GM21786 (cell line): ENCODE data around the gene DIPK1C.

ENCODE experiments used
- ATAC-seq: cut with Tn5 transposase; IDR thresholded peaks from one replicate; pipeline ENCODE4 v1.9.1; 2021; ENCODE audit not compliant: unreplicated experiment

DIPK1C gene

DNA sequence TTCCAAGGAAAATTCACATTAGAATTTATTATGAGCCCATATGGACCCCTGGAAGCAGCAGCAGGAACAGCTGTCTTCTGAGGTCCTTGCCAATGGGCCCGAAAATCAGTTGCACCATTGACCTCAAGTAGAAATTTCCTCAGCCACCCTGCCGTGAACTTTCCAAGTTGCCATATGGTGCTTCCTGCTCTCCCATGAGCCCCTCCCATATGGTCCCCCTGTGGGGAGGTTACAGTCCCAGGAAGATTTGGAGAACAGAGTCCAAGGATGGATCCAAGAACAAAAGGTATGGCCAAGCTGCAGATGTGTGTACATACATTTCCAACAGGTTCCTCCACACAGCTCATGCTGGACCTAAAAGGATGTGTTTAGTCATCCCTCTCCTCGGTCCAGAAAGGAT is 34.6 kb downstream of the DIPK1C start:
- no peak for ATAC-seq

GRCh38 chr18:74420926-74421325 is 36.2 kb downstream of the DIPK1C start:
- no peak for ATAC-seq

GRCh38 chr18:74420481-74420880 is 36.6 kb downstream of the DIPK1C start:
- ATAC-seq, result no peak

DNA sequence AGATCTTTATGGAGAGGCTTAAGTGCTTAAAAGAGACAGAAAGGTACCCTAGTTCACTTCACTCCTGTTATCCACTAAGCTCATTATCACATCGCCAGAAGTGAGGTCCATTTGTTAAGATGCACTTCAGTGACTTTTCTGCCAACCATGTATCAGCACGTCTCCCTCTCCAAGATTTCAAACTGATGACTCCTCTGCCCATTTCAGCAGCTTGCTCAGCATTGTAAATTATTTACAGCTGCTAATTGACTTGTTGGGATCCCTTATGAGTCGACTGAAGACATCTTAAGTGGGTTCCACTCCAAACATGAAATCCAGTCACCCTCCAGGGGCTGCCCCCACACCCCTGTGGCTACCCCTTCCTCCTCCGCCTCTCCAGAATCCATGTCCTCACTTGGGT is 37.3 kb downstream of the DIPK1C start:
- no peak for ATAC-seq

DNA sequence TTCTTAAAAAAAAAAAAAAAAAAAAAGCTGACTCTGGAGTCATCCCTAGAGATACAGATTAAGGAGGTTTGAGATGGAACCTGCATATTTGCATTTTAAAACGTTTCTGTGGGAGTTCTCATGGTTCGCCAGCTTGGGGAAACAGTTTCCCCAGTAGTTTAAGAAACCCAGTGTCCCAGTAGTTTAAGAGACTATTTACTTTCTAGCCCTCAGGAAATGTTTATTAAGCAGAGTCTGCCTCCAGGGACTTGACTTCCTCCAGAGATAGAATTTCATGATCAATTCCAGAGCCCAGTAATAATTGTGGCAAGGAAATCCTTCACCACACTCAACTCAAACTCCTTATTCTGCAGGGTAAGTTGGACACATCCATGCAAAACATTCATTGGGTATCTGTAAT is 39.1 kb downstream of the DIPK1C start:
- no peak for ATAC-seq

DNA sequence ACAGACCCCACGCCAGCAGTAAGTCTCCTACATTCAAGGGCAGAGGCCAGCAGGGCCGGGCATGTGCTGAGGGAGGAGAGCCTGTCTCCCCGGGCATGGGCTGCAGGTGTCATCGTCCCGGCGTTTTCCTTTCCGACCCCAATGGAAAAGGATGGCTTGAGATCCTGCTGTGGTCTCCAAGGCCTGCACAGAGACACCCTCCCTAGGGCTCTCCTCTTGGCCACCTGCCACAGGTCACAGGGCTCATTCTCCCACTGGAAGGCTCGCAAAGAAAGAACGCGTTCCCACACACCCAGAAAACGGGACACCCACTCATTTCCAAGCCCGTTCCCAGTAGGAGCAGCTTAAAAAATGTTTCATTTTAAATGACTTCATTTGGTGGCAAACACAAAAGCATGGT is 41.0 kb downstream of the DIPK1C start:
- ATAC-seq, result no peak

DNA sequence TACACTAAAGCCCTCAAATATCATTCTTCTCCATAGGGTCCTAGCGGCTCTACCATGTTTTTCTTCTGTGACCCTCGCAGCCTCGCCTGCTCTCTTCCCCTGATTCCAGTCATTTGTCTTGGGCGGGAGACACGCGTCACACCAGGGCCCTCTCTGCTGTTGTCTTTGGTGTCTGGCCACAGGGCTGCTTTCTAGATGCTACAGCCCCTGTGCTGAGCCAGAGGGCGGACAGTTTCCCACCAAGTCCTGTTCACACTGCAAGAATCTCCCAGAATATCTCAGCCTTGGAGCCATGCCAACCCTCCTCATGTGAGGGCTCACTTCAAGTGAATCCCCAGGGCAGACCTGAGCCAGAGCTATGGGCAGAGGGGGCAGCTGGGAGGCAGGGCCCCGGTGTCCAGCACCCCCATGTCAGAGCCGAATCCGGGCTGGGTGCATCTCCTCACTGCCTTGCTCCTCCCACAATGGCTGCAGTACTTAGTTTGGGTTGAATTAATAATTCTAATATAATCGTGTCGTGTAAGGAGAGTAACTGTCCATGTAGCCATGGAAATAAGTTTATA is 42.1 kb downstream of the DIPK1C start:
- ATAC-seq, result no peak

DNA sequence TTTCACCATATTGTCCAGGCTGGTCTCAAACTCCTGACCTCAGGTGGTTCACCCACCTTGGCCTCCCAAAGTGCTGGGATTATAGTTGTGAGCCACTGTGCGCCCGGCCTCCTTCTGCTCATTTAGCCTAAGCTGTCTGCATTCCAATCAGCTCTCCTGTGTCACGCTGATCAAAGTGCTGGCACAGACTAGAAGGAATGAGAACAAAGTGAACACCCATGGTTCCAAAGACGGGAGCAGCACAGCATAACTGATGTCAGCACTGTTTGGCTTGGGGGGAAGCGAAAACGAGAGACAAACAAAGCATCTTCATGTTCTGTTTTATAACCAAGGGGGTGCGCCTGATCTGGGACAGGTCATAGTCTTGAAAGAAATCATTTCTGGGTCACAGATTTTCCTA is 43.3 kb downstream of the DIPK1C start:
- no peak for ATAC-seq

- ATAC-seq, result no peak
Measured at GRCh38 chr18:74412116-74412880, 44.8 kb downstream of the DIPK1C start.

DNA sequence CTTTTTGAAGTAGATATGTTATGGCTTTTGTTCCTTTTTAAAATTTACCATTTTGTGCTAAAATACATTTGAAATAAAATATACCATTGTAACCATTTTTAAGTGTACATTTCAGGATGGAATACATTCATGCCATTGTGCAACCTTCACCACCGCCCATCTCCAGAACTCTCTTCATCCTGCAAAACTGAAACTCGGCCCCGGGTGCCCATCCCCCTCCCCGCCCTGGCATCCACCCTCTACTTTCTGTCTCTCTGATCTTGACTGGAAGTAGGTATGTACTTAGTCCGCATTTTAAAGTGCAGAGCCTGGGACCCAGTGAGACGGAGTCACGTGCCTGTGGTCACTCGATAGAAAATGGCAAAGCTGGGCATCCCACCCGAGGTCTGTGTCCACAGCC is 45.6 kb downstream of the DIPK1C start:
- ATAC-seq, result no peak

DNA sequence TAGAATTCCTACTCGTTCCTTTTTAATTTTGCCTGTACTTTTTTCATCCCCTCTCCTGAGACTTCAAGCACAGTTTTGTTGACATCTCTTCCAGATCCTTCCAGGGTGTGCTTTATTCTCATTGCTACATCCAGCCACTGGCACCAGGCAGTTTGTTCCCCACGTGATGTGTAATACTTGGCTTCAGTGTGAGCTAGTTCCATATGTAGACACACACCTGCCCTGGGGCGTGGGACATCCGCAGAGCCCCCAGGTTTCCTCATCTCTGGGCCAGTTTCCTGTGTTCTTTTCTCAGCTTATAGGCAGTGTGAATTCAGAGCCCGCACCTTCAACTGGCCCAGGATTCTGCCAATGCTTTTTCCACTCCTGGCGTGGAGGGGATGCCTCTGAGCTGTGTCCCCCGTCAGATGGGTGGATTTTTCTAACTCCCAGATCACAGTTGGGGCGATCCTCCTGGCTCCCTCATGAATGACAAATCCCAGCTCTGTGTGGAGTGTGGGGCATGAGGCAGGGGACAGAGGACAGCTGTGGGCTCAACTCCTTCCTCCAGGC is 46.6 kb downstream of the DIPK1C start:
- no peak for ATAC-seq

- ATAC-seq, result peak; percentile 85
Measured at GRCh38 chr18:74407888-74408287, 49.2 kb downstream of the DIPK1C start.

DNA sequence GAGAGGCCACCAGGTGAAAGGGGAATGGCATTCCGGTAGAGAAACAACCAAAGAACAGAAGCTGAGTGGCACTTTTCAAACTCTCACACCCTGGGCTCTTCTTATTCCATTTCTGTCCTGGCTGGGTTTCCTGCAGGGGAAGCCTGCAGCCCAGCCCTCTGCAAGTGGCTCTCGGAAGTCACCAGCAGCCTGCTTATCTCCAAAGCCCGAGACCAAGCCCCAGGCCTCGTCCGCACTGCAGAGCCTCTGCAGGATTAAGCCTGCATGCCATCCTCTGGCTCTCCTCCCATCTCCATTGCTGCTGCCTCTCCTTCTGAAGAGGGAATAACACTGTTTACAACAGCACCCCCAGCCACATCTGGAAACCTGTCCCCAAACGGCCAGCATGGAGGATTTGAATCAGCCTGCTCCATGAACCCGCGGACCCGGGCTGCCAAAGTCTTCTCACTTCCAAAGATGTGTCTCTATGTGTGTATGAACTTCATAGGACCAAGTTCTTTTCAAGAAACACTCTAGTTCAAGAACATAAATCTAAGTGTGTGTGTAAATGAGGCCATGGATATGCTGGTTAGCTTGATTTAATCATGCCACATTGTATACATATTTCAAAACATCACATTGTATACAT is 54.2 kb downstream of the DIPK1C start:
- no peak for ATAC-seq

DNA sequence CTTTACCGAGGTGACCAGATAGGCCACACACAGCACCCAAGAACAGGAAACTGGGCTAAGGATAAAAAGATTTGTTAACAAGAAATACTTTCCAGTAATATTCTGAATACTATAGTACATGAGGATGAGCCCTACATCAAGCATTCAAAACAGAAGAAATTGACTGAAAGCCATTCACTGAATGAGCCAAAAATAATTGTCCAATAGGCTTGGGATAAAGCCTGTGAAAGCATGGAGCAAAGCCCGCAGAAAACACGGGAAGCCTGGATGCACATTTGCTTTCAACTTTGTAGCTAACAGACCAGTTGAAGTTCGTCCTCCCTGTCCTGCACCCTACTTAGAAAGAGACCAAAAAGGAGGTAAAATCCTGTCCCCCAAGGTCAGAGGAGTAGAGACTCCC is 56.3 kb downstream of the DIPK1C start:
- no peak for ATAC-seq

DNA sequence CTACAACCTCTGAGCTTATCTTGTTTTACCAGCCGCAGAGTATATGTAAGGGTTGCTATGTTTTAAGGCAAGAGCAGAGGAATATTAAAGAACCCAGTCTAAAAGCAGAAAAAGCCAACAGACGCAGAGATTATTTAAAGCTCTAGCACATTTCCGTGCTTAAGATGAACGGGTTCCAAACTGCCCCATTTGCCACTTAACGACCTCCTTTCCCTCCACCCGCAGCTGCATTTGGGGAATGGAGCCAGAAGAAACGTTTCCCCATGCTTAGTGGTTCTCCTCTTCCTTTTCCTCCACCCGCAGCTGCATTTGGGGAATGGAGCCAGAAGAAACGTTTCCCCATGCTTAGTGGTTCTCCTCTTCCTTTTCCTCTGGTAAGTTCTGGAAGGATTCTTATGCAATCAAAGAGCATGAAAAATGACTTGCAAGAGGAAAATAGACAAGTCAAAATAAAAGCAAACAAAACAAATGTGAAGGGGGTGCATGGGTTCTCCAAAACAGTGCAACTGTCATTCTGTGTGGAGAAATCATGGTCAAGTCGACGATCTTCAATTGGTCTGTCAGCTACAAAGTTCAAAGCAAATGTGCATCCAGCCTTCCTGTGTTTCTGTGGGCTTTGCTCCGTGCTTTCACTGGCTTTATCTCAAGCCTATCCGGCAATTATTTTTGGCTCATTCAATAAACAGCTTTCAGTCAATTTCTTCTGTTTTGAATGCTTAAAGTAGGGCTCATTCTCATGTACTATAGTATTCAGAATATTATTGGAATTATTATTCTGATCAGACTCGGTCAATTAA is 57.8 kb downstream of the DIPK1C start:
- ATAC-seq, result no peak

DNA sequence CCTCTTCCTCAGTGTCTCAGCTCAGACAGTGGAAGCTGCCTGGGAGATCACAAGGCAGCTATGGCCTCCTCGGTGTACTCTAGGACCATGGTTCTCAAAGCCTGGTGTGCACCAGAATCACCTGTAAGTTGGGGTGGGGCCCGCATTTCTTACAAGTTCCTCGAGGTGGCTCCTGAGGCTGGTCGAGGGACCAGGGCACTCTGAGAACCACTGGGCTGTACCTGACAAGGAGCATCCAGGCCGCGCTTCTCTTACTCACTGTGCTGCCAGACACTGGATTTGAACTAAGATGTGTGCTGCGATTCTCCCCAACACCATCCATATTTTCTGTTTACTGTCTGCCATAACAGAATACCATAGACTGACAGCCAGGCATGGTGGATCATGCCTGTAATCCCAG is 59.5 kb downstream of the DIPK1C start:
- ATAC-seq, result no peak

DNA sequence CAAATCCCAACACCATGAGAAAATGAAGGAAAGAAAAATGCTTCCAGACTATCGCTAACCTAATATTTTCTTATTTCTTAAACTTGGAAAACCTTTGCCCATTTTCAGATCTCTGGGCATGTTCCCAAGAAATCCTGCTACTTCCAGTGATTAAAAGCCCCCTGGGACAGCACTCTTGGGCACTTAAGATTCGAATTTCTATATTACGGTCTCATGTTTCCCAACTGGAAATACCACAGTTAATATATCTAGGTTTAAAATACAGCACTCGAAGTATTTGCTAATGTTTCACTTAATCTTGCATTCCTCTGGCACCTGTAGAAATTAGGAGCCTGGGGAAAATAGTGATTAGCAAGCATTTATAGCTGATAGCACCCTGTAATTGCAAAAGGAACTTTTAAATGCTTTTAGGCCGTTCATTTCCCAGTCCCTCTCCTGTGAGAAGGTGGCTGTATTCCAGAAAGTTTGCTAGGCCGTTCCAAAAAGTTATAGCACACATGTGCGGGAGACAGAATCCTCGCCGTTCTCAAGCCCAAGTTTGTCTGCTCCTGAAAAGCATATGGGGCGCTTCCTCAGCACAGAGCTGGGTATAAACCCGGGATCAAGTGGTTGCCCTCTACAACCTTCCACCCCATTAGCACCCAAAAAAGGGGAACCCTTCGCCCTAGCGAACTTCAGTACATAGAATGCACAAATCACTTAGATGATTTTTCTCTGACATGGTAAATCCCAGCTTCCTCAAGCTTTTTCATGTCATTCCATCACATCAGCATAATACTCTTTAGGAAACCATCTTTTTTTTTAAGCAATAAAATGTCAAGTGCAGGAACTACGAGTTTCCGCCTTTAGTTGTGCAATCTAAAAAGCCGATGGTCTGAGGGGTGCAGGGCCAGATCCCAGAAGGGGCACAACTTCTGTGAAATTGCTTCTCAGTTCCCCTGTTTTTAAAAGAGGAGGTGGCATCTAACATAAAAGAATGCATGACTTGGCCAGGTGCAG is 60.6 kb downstream of the DIPK1C start:
- no peak for ATAC-seq

DNA sequence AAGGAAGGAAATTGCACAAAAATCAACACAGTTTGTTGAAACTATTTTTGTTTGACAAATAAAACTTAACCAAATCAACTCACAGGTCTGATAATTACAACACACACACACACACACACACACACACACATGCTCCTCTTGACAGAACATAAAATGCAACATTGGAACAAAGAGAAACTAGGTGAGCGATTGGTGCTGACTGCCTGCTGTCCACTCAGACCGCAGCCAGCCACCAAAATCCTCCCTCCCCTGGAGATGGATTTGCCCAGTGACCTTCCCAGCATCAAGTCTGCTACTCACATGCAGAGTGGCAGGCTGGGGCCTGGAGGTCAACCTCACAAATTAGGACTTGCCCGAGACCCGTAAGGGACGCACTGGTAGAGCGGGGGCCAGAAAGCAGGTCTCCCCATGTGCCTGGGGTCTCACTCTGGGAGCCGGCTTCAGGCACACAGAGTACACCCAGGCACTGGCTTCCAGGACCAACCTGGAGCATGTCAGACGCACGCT is 61.4 kb downstream of the DIPK1C start:
- ATAC-seq, result no peak

- ATAC-seq, result no peak
Measured at GRCh38 chr18:74395006-74395405, 62.1 kb downstream of the DIPK1C start.

- ATAC-seq, result no peak
Measured at GRCh38 chr18:74392323-74392722, 64.8 kb downstream of the DIPK1C start.
